HL-60 (cell line): Measurements from ENCODE around the gene PABPN1L.

Source experiments
- DNase-seq, 2 experiments: peaks; one replicate each; pipeline ENCODE4 v3.0.0-alpha.2; 2010 to 2020; ENCODE audit warnings: low read depth in 1 of 2, low spot score in 1 of 2
- H3K27ac ChIP-seq: fragments of 250-450 bp; sonication (Bioruptor Pico); replicated peaks from 2 replicates; pipeline ENCODE4 v1.5.1; 2020; ENCODE audit warnings: mild to moderate bottlenecking, moderate library complexity
- H3K27me3 ChIP-seq: fragments of 250-450 bp; sonication (Bioruptor Pico); 2 replicates; pipeline ENCODE4 v1.5.1; 2021; ENCODE audit warnings: mild to moderate bottlenecking, moderate library complexity; ENCODE audit not compliant: insufficient read depth, poor library complexity, severe bottlenecking
- H3K4me3 ChIP-seq: replicated peaks from 2 replicates; pipeline ENCODE4 v1.5.1; 2011; ENCODE audit warnings: mild to moderate bottlenecking, control low read depth, low read length; ENCODE audit not compliant: insufficient read depth
- GABPA ChIP-seq: IDR thresholded peaks from 2 replicates; pipeline ENCODE4 v1.6.1; 2012; ENCODE audit warnings: low read depth
- POLR2AphosphoS5 ChIP-seq: IDR thresholded peaks from 2 replicates; pipeline ENCODE4 v1.6.1; 2012; ENCODE audit warnings: low read depth
- SPI1 ChIP-seq: IDR thresholded peaks from 2 replicates; pipeline ENCODE4 v1.6.1; 2012; ENCODE audit warnings: low read depth, mild to moderate bottlenecking, borderline replicate concordance
- TF ChIP-seq, protein P1 (sequence below): IDR thresholded peaks from one replicate; pipeline ENCODE4 v1.5.1; 2011; ENCODE audit warnings: low read length, control low read depth, inconsistent platforms; ENCODE audit not compliant: insufficient read depth
- TF ChIP-seq, protein P2 (sequence below): IDR thresholded peaks from 2 replicates; pipeline ENCODE4 v1.6.1; 2012; ENCODE audit warnings: low read depth; ENCODE audit not compliant: insufficient replicate concordance

PABPN1L gene

DNA sequence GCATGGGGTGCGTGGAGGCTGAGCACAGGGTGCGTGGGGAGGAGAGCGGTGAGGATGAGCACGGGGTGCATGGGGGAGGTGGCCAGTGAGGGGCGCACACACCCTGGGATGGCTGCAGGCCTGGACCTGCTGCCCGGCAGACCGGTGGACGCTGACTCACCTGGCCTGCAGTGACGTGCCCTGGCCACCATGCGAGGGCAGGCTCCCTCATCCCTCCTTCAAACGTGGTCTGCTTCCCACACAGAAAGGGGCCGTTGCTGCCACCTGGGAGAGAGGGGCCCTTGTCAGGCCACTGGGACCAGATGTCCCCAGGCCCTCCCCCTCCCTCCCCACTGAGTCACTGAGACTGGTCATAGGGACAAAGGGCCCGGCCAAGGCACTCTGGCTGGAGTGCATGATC is 34.6 kb downstream of the PABPN1L start:
- DNase-seq = no peak
- no peak overlapping the region for H3K27ac ChIP-seq
- H3K4me3 ChIP-seq = no peak overlapping the region
- TF ChIP-seq, protein P1, sequence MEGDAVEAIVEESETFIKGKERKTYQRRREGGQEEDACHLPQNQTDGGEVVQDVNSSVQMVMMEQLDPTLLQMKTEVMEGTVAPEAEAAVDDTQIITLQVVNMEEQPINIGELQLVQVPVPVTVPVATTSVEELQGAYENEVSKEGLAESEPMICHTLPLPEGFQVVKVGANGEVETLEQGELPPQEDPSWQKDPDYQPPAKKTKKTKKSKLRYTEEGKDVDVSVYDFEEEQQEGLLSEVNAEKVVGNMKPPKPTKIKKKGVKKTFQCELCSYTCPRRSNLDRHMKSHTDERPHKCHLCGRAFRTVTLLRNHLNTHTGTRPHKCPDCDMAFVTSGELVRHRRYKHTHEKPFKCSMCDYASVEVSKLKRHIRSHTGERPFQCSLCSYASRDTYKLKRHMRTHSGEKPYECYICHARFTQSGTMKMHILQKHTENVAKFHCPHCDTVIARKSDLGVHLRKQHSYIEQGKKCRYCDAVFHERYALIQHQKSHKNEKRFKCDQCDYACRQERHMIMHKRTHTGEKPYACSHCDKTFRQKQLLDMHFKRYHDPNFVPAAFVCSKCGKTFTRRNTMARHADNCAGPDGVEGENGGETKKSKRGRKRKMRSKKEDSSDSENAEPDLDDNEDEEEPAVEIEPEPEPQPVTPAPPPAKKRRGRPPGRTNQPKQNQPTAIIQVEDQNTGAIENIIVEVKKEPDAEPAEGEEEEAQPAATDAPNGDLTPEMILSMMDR = no peak
- no peak for TF ChIP-seq SPI1
- no peak for TF ChIP-seq GABPA
- TF ChIP-seq, protein P2, sequence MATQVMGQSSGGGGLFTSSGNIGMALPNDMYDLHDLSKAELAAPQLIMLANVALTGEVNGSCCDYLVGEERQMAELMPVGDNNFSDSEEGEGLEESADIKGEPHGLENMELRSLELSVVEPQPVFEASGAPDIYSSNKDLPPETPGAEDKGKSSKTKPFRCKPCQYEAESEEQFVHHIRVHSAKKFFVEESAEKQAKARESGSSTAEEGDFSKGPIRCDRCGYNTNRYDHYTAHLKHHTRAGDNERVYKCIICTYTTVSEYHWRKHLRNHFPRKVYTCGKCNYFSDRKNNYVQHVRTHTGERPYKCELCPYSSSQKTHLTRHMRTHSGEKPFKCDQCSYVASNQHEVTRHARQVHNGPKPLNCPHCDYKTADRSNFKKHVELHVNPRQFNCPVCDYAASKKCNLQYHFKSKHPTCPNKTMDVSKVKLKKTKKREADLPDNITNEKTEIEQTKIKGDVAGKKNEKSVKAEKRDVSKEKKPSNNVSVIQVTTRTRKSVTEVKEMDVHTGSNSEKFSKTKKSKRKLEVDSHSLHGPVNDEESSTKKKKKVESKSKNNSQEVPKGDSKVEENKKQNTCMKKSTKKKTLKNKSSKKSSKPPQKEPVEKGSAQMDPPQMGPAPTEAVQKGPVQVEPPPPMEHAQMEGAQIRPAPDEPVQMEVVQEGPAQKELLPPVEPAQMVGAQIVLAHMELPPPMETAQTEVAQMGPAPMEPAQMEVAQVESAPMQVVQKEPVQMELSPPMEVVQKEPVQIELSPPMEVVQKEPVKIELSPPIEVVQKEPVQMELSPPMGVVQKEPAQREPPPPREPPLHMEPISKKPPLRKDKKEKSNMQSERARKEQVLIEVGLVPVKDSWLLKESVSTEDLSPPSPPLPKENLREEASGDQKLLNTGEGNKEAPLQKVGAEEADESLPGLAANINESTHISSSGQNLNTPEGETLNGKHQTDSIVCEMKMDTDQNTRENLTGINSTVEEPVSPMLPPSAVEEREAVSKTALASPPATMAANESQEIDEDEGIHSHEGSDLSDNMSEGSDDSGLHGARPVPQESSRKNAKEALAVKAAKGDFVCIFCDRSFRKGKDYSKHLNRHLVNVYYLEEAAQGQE = no peak
- TF ChIP-seq POLR2AphosphoS5 = no peak
- no peaks in the 10 kb centered on the region for H3K27me3 ChIP-seq

DNA sequence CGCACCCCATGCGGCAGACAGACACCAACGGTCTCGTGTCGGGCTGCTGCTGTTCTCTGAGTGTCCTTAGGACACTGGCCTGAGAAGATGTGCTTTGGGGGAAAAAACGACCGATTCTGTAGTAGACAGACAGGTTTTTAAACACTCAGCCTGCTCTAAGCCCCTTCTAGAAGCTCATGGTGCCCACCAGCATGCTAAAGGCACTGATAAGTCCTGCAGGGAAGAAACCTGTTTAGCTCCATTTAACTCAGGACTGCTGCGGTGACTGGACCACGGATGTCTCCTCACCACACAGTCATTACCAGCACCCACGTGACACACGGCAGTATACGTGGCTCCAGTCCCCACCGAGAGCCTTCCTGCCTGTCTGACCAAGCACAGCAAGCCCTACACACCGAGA is 35.7 kb downstream of the PABPN1L start:
- no peak for DNase-seq
- Histone ChIP-seq H3K4me3 (no peak overlapping the region), H3K27me3 (no peaks in the 10 kb centered on the region), H3K27ac (no peak overlapping the region)
- TF ChIP-seq SPI1 (no peak), GABPA (no peak), POLR2AphosphoS5 (no peak)
- TF ChIP-seq, protein P1 = no peak
- TF ChIP-seq, protein P2 = no peak

DNA sequence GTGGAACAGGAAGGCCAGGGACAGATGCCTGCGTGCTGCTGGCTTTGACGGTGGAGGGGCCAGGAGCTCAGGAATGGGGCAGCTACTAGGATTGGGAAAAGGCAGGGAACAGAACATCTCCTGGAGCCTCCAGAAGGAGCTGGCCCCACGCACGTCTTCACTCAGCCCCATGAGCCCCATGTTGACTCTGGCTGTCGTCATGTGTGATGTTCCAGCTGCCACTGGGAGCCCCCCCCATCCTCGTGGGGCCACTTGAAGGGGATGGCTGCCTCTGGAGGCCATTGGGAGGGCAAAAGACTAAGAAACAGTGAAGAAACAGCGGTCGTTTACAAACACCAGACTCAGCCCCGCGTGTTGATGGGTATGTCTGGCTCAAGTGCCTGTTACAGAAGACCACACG is 36.2 kb downstream of the PABPN1L start:
- TF ChIP-seq SPI1 (no peak), POLR2AphosphoS5 (no peak), GABPA (no peak)
- TF ChIP-seq, protein P2 = no peak
- TF ChIP-seq, protein P1 = no peak
- Histone ChIP-seq H3K27ac (no peak overlapping the region), H3K27me3 (no peaks in the 10 kb centered on the region), H3K4me3 (no peak overlapping the region)
- no peak for DNase-seq
